ENCODE results near the gene SELPLG. TPM values are rescaled to one million over a fixed set of nuclear protein-coding genes. Genes with fewer than 3 reads are reported as not detected.

Gene SELPLG
- total and polyA plus RNA-seq, 9 donors = 1.1 to 8.4 (median 2.9) TPM

- Histone ChIP-seq H3K9me3 (no peaks in the 10 kb centered on the region), H3K4me3 (no peak overlapping the region), H3K27ac (no peak overlapping the region), H3K36me3 (no peaks in the 10 kb centered on the region), H3K4me1 (ENCODE audit: insufficient read depth) (no peaks in the 10 kb centered on the region), H3K27me3 (no peaks in the 10 kb centered on the region)
- no peak for DNase-seq
- WGBS, 3 donors = 70 to 78% (median 72%) methylated on average over 8 of the region's 8 CpGs
- TF ChIP-seq EP300 (IDR thresholded peaks at IDR 0.05) = no peak
- TF ChIP-seq CTCF (IDR thresholded peaks at IDR 0.05) = no peak
- intact Hi-C loops (cut with DNase I) = loop anchor here in 1 of 4 donors (2.0 kb wide), 1 partner anchor 43 kb away; no protein-coding TSS in a partner anchor
Observed at GRCh38 chr12:108572166-108572790, 61.4 kb downstream of the SELPLG start.

Small RNA genes within 50 kb of the gene (microRNA-seq; reads per million reads assigned to microRNA genes)
- 0 reads per million in 3 donors for gene MIR4496

Small RNA genes within 50 kb of the gene (small RNA-seq; reads per million reads assigned to genes)
- not detected for gene RNU7-169P

Other genes with a start within 250 kb of the SELPLG start
- gene FICD, start 118.6 kb downstream of the SELPLG start, total RNA-seq = 10 to 100 TPM in 1 of 7 donors, 1 to 10 TPM in 6; 3.9 to 12.7 (median 7.6) TPM
- 1 to 10 TPM; 2.0 to 6.0 TPM for gene FICD, start 118.6 kb downstream of the SELPLG start, polyA plus RNA-seq
- gene SART3, start 72.7 kb downstream of the SELPLG start, total RNA-seq = 10 to 100 TPM; 44.5 to 55.3 (median 48.3) TPM
- 10 to 100 TPM; 27.9 to 36.2 TPM for gene SART3, start 72.7 kb downstream of the SELPLG start, polyA plus RNA-seq
- 100 to 1,000 TPM; 110 to 238 (median 156) TPM for gene ISCU, start 71.3 kb downstream of the SELPLG start, total RNA-seq
- gene ISCU, start 71.3 kb downstream of the SELPLG start, polyA plus RNA-seq = 100 to 1,000 TPM; 207 to 298 TPM
- gene TMEM119, start 35.8 kb downstream of the SELPLG start, total RNA-seq = 1 to 10 TPM in 5 of 7 donors, under 1 TPM in 2; 0.25 to 3.9 (median 1.7) TPM
- gene TMEM119, start 35.8 kb downstream of the SELPLG start, polyA plus RNA-seq = 10 to 100 TPM in 1 of 2 donors, 1 to 10 TPM in 1; 2.0 to 12.3 TPM
- gene CORO1C, start 97.6 kb upstream of the SELPLG start, total RNA-seq = 100 to 1,000 TPM in 5 of 7 donors, 10 to 100 TPM in 2; 58.7 to 143 (median 113) TPM
- 100 to 1,000 TPM in 1 of 2 donors, 10 to 100 TPM in 1; 35.1 to 122 TPM for gene CORO1C, start 97.6 kb upstream of the SELPLG start, polyA plus RNA-seq
- 10 to 100 TPM in 6 of 7 donors, 1 to 10 TPM in 1; 8.0 to 38.3 (median 35.1) TPM for gene SSH1, start 223.7 kb upstream of the SELPLG start, total RNA-seq
- 10 to 100 TPM in 1 of 2 donors, 1 to 10 TPM in 1; 7.3 to 15.4 TPM for gene SSH1, start 223.7 kb upstream of the SELPLG start, polyA plus RNA-seq
- not detected for gene DAO, start 246.2 kb upstream of the SELPLG start, total RNA-seq
- gene DAO, start 246.2 kb upstream of the SELPLG start, polyA plus RNA-seq = not detected

Data from ovary (tissue), 9 donors.